IMR-90 (cell line): ENCODE measurements around the gene ARAP3. TPM values are rescaled to one million over a fixed set of nuclear protein-coding genes. Genes with fewer than 3 reads are reported as not detected.

Source experiments
- ATAC-seq: fragments of 200-7000 bp; cut with Tn5 transposase; 2 replicates; pipeline ENCODE4 v1.9.1; 2020; ENCODE audit warnings: low read depth, mild to moderate bottlenecking, moderate library complexity
- BruUV-seq: library from RNA; stranded (reverse); fragments of 400-500 nt; replicated peaks from 2 replicates; lab custom pipeline; 2021; lab: Mats Ljungman, UMichigan
- CTCF ChIA-PET: fragments of 300-600 bp; formaldehyde crosslinking; extraction: SDS; loops from one replicate; lab custom pipeline; 2021; ENCODE audit warnings: antibody characterized with exemption; lab: Yijun Ruan, JAX
- POLR2A ChIA-PET: fragments of 300-600 bp; sonication (Branson Sonifier 250); formaldehyde crosslinking; loops from one replicate; lab custom pipeline; 2022; ENCODE audit warnings: antibody characterized with exemption; ENCODE audit not compliant: unreplicated experiment; lab: Charles Lee
- DNase-seq: peaks from one replicate; pipeline ENCODE4 v3.0.0; 2013
- H2AFZ ChIP-seq: replicated peaks from 2 replicates; pipeline ENCODE3; 2013; ENCODE audit warnings: low read length, mild to moderate bottlenecking; ENCODE audit not compliant: poor library complexity
- H2AK5ac ChIP-seq: 2 replicates; pipeline ENCODE4 v1.6.1; 2013; ENCODE audit warnings: low read depth, low read length, inconsistent platforms
- H2AK9ac ChIP-seq: replicated peaks from 2 replicates; pipeline ENCODE3; 2013; ENCODE audit warnings: mild to moderate bottlenecking, low read depth, low read length, moderate library complexity; ENCODE audit not compliant: poor library complexity
- H2BK120ac ChIP-seq: 2 replicates; pipeline ENCODE4 v1.6.1; 2013; ENCODE audit warnings: low read depth, low read length, inconsistent platforms
- H2BK15ac ChIP-seq: 3 replicates; pipeline ENCODE4 v1.6.1; 2013; ENCODE audit warnings: low read depth, low read length, inconsistent platforms
- H2BK20ac ChIP-seq: 2 replicates; pipeline ENCODE4 v1.6.1; 2013; ENCODE audit warnings: low read depth, mild to moderate bottlenecking, inconsistent platforms, low read length, moderate library complexity
- H2BK5ac ChIP-seq: 2 replicates; pipeline ENCODE4 v1.6.1; 2013; ENCODE audit warnings: mild to moderate bottlenecking, low read depth, low read length, inconsistent platforms; ENCODE audit not compliant: poor library complexity, severe bottlenecking
- H3K14ac ChIP-seq: replicated peaks from 2 replicates; pipeline ENCODE4 v1.6.1; 2013; ENCODE audit warnings: low read depth, low read length, inconsistent platforms
- H3K18ac ChIP-seq: 2 replicates; pipeline ENCODE4 v1.6.1; 2013; ENCODE audit warnings: low read depth, low read length, control low read depth
- H3K23ac ChIP-seq: 2 replicates; pipeline ENCODE4 v1.6.1; 2013; ENCODE audit warnings: low read depth, low read length, inconsistent platforms
- H3K27ac ChIP-seq: 2 replicates; pipeline ENCODE4 v1.5.1; 2013; ENCODE audit warnings: mild to moderate bottlenecking, control low read depth, low read length; ENCODE audit not compliant: insufficient read depth
- H3K27me3 ChIP-seq: 2 replicates; pipeline ENCODE4 v1.6.1; 2013; ENCODE audit warnings: low read length; ENCODE audit not compliant: control insufficient read depth, insufficient read depth
- H3K36me3 ChIP-seq: 2 replicates; pipeline ENCODE4 v1.6.1; 2013; ENCODE audit warnings: low read length, mixed read lengths; ENCODE audit not compliant: control insufficient read depth, insufficient read depth
- H3K4ac ChIP-seq: 2 replicates; pipeline ENCODE4 v1.6.1; 2013; ENCODE audit warnings: low read depth, low read length, inconsistent platforms
- H3K4me1 ChIP-seq: 2 replicates; pipeline ENCODE4 v1.6.1; 2013; ENCODE audit warnings: low read length, mixed read lengths; ENCODE audit not compliant: control insufficient read depth, insufficient read depth
- H3K4me2 ChIP-seq: 2 replicates; pipeline ENCODE4 v1.6.1; 2013; ENCODE audit warnings: low read depth, mild to moderate bottlenecking, control low read depth, low read length, moderate library complexity
- H3K4me3 ChIP-seq: 2 replicates; pipeline ENCODE4 v1.5.1; 2013; ENCODE audit warnings: low read depth, mild to moderate bottlenecking, control low read depth, low read length, moderate library complexity; ENCODE audit not compliant: insufficient read depth
- H3K56ac ChIP-seq: 2 replicates; pipeline ENCODE4 v1.6.1; 2013; ENCODE audit warnings: low read length, inconsistent platforms; ENCODE audit not compliant: insufficient read depth; ENCODE audit errors: extremely low read depth
- H3K79me1 ChIP-seq, 2 experiments: 2 replicates each; pipeline ENCODE4 v1.6.1; 2013; ENCODE audit warnings: low read length in 2 of 2, inconsistent platforms in 1 of 2, low read depth in 1 of 2
- H3K9ac ChIP-seq: 2 replicates; pipeline ENCODE4 v1.6.1; 2013; ENCODE audit warnings: low read depth, low read length, control low read depth
- H3K9me1 ChIP-seq: 2 replicates; pipeline ENCODE4 v1.6.1; 2013; ENCODE audit warnings: low read length, inconsistent platforms; ENCODE audit not compliant: insufficient read depth
- H3K9me3 ChIP-seq: 2 replicates; pipeline ENCODE4 v1.6.1; 2013; ENCODE audit warnings: low read length; ENCODE audit not compliant: control insufficient read depth, insufficient read depth
- H4K20me1 ChIP-seq: 2 replicates; pipeline ENCODE4 v1.6.1; 2013; ENCODE audit warnings: low read length, inconsistent platforms; ENCODE audit not compliant: insufficient read depth
- H4K5ac ChIP-seq: 2 replicates; pipeline ENCODE4 v1.6.1; 2013; ENCODE audit warnings: mild to moderate bottlenecking, low read depth, low read length, control low read depth
- H4K8ac ChIP-seq, 2 experiments: 2 replicates each; pipeline ENCODE4 v1.6.1; 2013; ENCODE audit warnings: low read depth in 2 of 2, low read length in 2 of 2, control low read depth in 1 of 2, inconsistent platforms in 1 of 2
- H4K91ac ChIP-seq: 2 replicates; pipeline ENCODE4 v1.6.1; 2013; ENCODE audit warnings: low read depth, low read length, inconsistent platforms; ENCODE audit not compliant: insufficient read depth
- BHLHE40 ChIP-seq: fragments of 150-350 bp; IDR thresholded peaks from 2 replicates; pipeline ENCODE4 v1.6.1; 2016; ENCODE audit warnings: mild to moderate bottlenecking, low read depth, low read length
- CEBPB ChIP-seq: IDR thresholded peaks from 2 replicates; pipeline ENCODE4 v1.6.1; 2012; ENCODE audit warnings: low read depth, low read length, improper control_type of control experiment
- CTCF ChIP-seq: conservative IDR thresholded peaks from 2 replicates; pipeline ENCODE4 v1.5.1; 2012; ENCODE audit warnings: mild to moderate bottlenecking, low read depth, low read length, improper control_type of control experiment
- ELK1 ChIP-seq: fragments of 150-350 bp; IDR thresholded peaks from 2 replicates; pipeline ENCODE4 v1.6.1; 2016; ENCODE audit warnings: low read depth, mild to moderate bottlenecking, low read length, moderate library complexity, borderline replicate concordance
- FOS ChIP-seq: fragments of 150-350 bp; IDR thresholded peaks from 2 replicates; pipeline ENCODE4 v1.6.1; 2016; ENCODE audit warnings: low read depth, low read length
- MAFK ChIP-seq: IDR thresholded peaks from 2 replicates; pipeline ENCODE4 v1.6.1; 2012; ENCODE audit warnings: low read depth, low read length, improper control_type of control experiment
- MAZ ChIP-seq: IDR thresholded peaks from 2 replicates; pipeline ENCODE4 v1.6.1; 2012; ENCODE audit warnings: low read depth, mild to moderate bottlenecking, low read length, improper control_type of control experiment, moderate library complexity, borderline replicate concordance
- NFE2L2 ChIP-seq: fragments of 150-350 bp; IDR thresholded peaks from 2 replicates; pipeline ENCODE4 v1.6.1; 2016; ENCODE audit warnings: low read depth, mild to moderate bottlenecking, low read length
- POLR2A ChIP-seq: IDR thresholded peaks from 2 replicates; pipeline ENCODE4 v1.6.1; 2012; ENCODE audit warnings: mild to moderate bottlenecking, low read depth, low read length
- RAD21 ChIP-seq: IDR thresholded peaks from 2 replicates; pipeline ENCODE4 v1.6.1; 2012; ENCODE audit warnings: low read length, improper control_type of control experiment
- RCOR1 ChIP-seq: IDR thresholded peaks from 2 replicates; pipeline ENCODE4 v1.6.1; 2012; ENCODE audit warnings: mild to moderate bottlenecking, low read length, improper control_type of control experiment; ENCODE audit not compliant: insufficient replicate concordance
- RFX5 ChIP-seq: IDR thresholded peaks from 2 replicates; pipeline ENCODE4 v1.8.0; 2012; ENCODE audit warnings: low read depth, mild to moderate bottlenecking, low read length, moderate library complexity
- SMC3 ChIP-seq: fragments of 150-350 bp; IDR thresholded peaks from 2 replicates; pipeline ENCODE4 v1.6.1; 2016; ENCODE audit warnings: low read depth, mild to moderate bottlenecking, antibody characterized with exemption, low read length, moderate library complexity
- USF2 ChIP-seq: fragments of 150-350 bp; IDR thresholded peaks from 2 replicates; pipeline ENCODE4 v1.6.1; 2017; ENCODE audit warnings: mild to moderate bottlenecking, antibody characterized with exemption, low read length, low read depth
- WGBS, 2 experiments: methylation state at CpG; one replicate each; pipeline versions ENCODE4 v1.1.5 to v1.1.7; 2013; ENCODE audit warnings: missing lambda C conversion rate in 2 of 2; ENCODE audit not compliant: insufficient read length in 1 of 2; ENCODE audit errors: extremely low coverage in 2 of 2; 5-methylcytosine and 5-hydroxymethylcytosine counted together
- dilution Hi-C: fragments of 300-500 bp; cut with HindIII; formaldehyde crosslinking; loops from one replicate; pipeline ENCODE4 v1.14.3; 2018; ENCODE audit warnings: low sequenced_read_pairs; ENCODE audit not compliant: unreplicated experiment
- in situ Hi-C: fragments of 300-500 bp; cut with MboI; formaldehyde crosslinking; loops from 3 replicates; pipeline ENCODE4 v1.14.3; 2019; ENCODE audit warnings: low sequenced_read_pairs, inconsistent platforms, mixed read lengths
- intact Hi-C: fragments of 100-400 bp; cut with micrococcal nuclease; formaldehyde crosslinking; loops from 2 replicates; pipeline ENCODE4 v1.10.0; 2022
- polyA plus RNA-seq, 3 experiments: library from polyadenylated mRNA; depleted of rRNA; stranded (reverse); fragments of >200 nt; gene quantifications; 2 replicates each; pipeline ENCODE4 v1.2.3, GENCODE V29; 2012; ENCODE audit warnings: low replicate concordance in 1 of 3
- total RNA-seq: library from RNA; depleted of rRNA; stranded (reverse); fragments of >200 nt; gene quantifications from 2 replicates; pipeline ENCODE4 v1.2.3, GENCODE V29; 2012

Gene ARAP3
- total and polyA plus RNA-seq, 2 of the 4 experiments (the other 2 are of a cell fraction), result 2.2 to 6.9 TPM

- ATAC-seq (peak; percentile 39; the same call in 1 of the 2 replicates), DNase-seq (peak; percentile 98)
- Histone ChIP-seq H3K56ac (no peak overlapping the region), H2BK120ac (peak overlapping the region; percentile 66), H3K79me1 (peaks cover 0 to 5% of the 10 kb centered on the region in 2 experiments; a peak in 1 of 4 replicates), H3K4me3 (no peak overlapping the region), H3K14ac (peak overlapping the region; percentile 22; the same call in 1 of the 2 replicates), H3K27me3 (no peaks in the 10 kb centered on the region), H3K4ac (peak overlapping the region; percentile 55), H3K4me2 (peak overlapping the region; percentile 25; the same call in 1 of the 2 replicates), H3K9ac (no peak overlapping the region), H4K20me1 (no peaks in the 10 kb centered on the region), H2AK9ac (peak overlapping the region; percentile 67), H2BK15ac (no peak overlapping the region; the same call in 2 of the 3 replicates), H4K91ac (peak overlapping the region; percentile 27), H3K18ac (peak overlapping the region; percentile 53; the same call in 1 of the 2 replicates), H3K4me1 (peaks cover 13% of the 10 kb centered on the region), H3K36me3 (peaks cover 21% of the 10 kb centered on the region), H2AK5ac (peak overlapping the region; percentile 33; the same call in 1 of the 2 replicates), H3K9me3 (no peaks in the 10 kb centered on the region), H2BK20ac (peak overlapping the region; percentile 60), H3K23ac (no peak overlapping the region), H4K8ac (peak overlapping the region in 1 of 2 experiments; percentile 72; a peak in 1 of 4 replicates), H3K27ac (no peak overlapping the region), H4K5ac (peak overlapping the region; percentile 1; the same call in 1 of the 2 replicates), H3K9me1 (peaks cover 3% of the 10 kb centered on the region; the same call in 1 of the 2 replicates), H2AFZ (peak overlapping the region; percentile 75), H2BK5ac (peak overlapping the region; percentile 87)
- 38% methylated on average over 1 of the region's 8 CpGs; no CpG with 5 or more reads in 1 of the 2 experiments for WGBS, 2 experiments
- dilution Hi-C loops, result no loop called here
- BruUV-seq, result no TSS peak
- POLR2A ChIA-PET, result no interaction called here
- CTCF ChIA-PET, result interaction anchor here (0.5 to 0.6 kb wide), 2 partner anchors 18 to 45 kb away, joined by 3 to 4 read pairs; no protein-coding TSS in a partner anchor
- intact Hi-C loops, result no loop called here
- in situ Hi-C loops, result no loop called here
- TF ChIP-seq CEBPB (peak; percentile 64; the same call in 1 of the 2 replicates), ELK1 (no peak), SMC3 (no peak), BHLHE40 (peak; percentile 74; the same call in 1 of the 2 replicates), FOS (peak; percentile 100), RAD21 (no peak), POLR2A (no peak), NFE2L2 (no peak), CTCF (no peak), USF2 (no peak), MAZ (peak; percentile 31; the same call in 1 of the 2 replicates), RCOR1 (no peak), RFX5 (no peak), MAFK (no peak)
Measured at GRCh38 chr5:141657937-141658545, 24.0 kb downstream of the ARAP3 start.
